BLaER1 treated with 17β-estradiol and CSF1 and Interleukin-3, amounts not matched to agents 10 nM and 100 nM (cell line): ENCODE measurements around the gene ZNRF1.
A peak's percentile ranks its signal among the peaks of the same experiment; 100 is the strongest.

Source experiments
- H3K27ac ChIP-seq, 11 experiments: shearing (Covaris generic); formaldehyde crosslinking; 2 replicates each; pipeline ENCODE4 v1.8.1; 2022
- H3K27me3 ChIP-seq, 11 experiments: shearing (Covaris generic); formaldehyde crosslinking; 2 replicates each; pipeline ENCODE4 v1.8.1; 2022
- H3K36me3 ChIP-seq, 11 experiments: shearing (Covaris generic); formaldehyde crosslinking; 2 replicates each; pipeline ENCODE4 v1.8.1; 2022
- H3K4me1 ChIP-seq, 10 experiments: shearing (Covaris generic); formaldehyde crosslinking; 2 replicates each; pipeline ENCODE4 v1.8.1; 2022
- H3K4me2 ChIP-seq, 11 experiments: shearing (Covaris generic); formaldehyde crosslinking; 2 replicates each; pipeline ENCODE4 v1.8.1; 2022
- H3K4me3 ChIP-seq, 10 experiments: shearing (Covaris generic); formaldehyde crosslinking; 2 replicates each; pipeline ENCODE4 v1.8.1; 2022
- H3K9ac ChIP-seq, 11 experiments: shearing (Covaris generic); formaldehyde crosslinking; 2 replicates each; pipeline ENCODE4 v1.8.1; 2022
- H3K9me3 ChIP-seq, 11 experiments: shearing (Covaris generic); formaldehyde crosslinking; replicated peaks in 1 of 11; 2 replicates each; pipeline ENCODE4 v1.8.1; 2022
- H4K20me1 ChIP-seq, 11 experiments: shearing (Covaris generic); formaldehyde crosslinking; 2 replicates each; pipeline ENCODE4 v1.8.1; 2022
- Cebpa-rat ChIP-seq, 11 experiments: shearing (Covaris generic); IDR thresholded peaks; 2 replicates each; pipeline ENCODE4 v1.8.1; 2022

The ZNRF1 gene

DNA sequence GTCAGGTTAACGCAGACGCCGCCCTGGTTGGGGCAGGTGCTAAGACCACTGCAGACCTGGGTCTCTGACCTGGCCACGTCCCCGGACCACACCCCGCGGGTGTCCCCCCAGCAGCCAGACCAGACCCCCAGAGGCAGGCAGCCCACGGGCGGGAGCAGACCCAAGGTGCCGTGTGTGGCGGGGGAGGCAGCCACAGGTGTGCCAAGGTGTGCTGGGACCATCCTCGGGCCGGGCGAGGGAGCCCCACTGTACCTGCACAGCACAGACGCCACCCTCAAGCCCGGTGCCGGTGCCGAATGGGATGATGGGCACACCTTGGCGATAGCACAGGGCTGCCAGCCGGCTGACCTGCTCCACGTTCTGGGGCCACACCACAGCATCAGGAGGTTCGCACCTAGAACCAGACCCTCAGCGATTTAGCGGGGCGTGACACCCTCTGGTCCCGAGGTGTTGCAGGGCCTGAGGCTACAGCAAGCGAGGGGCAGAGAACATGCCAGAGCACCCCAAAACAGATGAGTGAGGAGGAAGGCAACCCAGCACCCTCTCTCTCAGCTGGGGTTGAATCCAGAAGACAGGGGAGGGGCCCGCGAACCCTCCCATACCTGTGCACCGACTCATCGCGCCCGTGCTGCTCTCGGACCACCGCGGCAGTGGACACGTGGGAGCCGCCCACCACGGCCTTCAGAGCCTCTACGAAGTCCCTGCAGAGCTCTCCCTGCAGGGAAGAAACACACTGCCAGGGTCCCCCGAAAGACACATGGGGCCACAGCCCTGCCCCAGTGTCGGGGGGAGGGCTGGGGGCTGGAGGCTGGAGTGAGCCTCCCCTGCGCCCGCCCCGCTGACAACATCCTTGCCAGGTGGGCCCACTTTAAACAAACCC lies 116.4 kb downstream of the ZNRF1 start:
- H3K9me3 ChIP-seq = peaks cover 0 to 18% (median 4%) of the 10 kb centered on the region in 11 experiments; a peak in 16 of 22 replicates
- H3K4me1 ChIP-seq = peaks cover 33 to 46% (median 41%) of the 10 kb centered on the region in 10 experiments
- peaks cover 0 to 30% (median 14%) of the 10 kb centered on the region in 11 experiments; a peak in 7 of 22 replicates for H4K20me1 ChIP-seq
- H3K36me3 ChIP-seq = no peaks in the 10 kb centered on the region
- no peak overlapping the region for H3K9ac ChIP-seq
- H3K4me3 ChIP-seq = no peak overlapping the region
- no peak overlapping the region for H3K27ac ChIP-seq
- no peak for TF ChIP-seq Cebpa-rat (IDR thresholded peaks at IDR 0.05)
- peak overlapping the region in 3 of 11 experiments; percentile 27 to 44 (median 39); a peak in 4 of 22 replicates for H3K4me2 ChIP-seq
- H3K27me3 ChIP-seq = peaks cover 0 to 19% (median 0%) of the 10 kb centered on the region in 11 experiments; a peak in 6 of 22 replicates

DNA sequence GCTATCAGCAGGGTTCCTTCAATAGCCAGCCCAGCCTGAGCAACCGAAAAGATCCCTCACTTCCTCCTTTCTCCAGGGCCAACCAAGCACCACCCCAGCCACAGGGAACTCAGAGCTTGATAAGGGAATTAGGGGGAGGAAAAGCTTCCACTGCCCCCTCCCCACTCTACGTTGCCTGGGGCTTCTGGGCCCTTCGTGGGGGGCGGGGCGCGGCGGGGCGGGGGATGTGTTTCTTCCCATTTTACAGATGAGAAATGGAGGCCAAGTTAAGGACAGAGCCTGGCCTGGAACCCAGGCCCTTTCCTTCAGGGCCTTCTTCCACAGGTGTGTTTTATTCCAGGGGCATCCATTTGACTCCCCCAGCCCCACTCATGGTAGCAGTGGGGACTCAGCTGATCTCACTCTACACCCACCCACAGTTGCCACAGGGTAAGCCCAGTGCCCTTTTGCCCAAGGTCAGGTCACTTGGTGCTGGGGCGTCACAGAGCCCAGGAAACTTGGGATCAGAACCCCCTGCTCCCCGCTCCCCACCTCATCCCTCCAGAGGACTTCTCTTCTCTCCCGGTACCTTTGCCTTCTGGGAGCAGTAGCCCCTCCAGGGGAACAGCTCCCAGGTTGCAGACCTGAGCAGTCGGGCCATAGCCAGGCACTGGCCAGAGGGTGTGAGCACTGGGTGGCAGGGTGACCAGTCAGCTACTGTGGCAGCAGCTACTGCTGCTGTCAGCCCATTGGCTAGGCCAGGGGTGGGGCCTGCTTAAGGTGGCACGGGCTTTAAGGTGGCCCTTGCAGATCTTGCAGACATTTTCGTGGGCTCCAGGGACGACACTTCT lies 117.5 kb downstream of the ZNRF1 start, which contains the start of gene LDHD:
LDHD (minus strand) TSS at position 700 of the 830 bp plus-strand sequence; CDS start at position 640, 60 bp downstream.
- peaks cover 22 to 35% (median 30%) of the 10 kb centered on the region in 10 experiments for H3K4me1 ChIP-seq
- peaks cover 0 to 19% (median 0%) of the 10 kb centered on the region in 11 experiments; a peak in 6 of 22 replicates for H3K27me3 ChIP-seq
- H3K36me3 ChIP-seq = no peaks in the 10 kb centered on the region
- no peak within 1 kb of the TSS for H3K4me3 ChIP-seq
- H4K20me1 ChIP-seq = peaks cover 0 to 26% (median 11%) of the 10 kb centered on the region in 11 experiments; a peak in 6 of 22 replicates
- H3K9ac ChIP-seq = no peak within 1 kb of the TSS
- no peak for TF ChIP-seq Cebpa-rat (IDR thresholded peaks at IDR 0.05)
- no peak within 1 kb of the TSS for H3K27ac ChIP-seq
- H3K4me2 ChIP-seq = peak within 1 kb of the TSS in 3 of 11 experiments; percentile 39 to 47 (median 44); a peak in 5 of 22 replicates
- H3K9me3 ChIP-seq = peaks cover 9 to 29% (median 15%) of the 10 kb centered on the region in 11 experiments

DNA sequence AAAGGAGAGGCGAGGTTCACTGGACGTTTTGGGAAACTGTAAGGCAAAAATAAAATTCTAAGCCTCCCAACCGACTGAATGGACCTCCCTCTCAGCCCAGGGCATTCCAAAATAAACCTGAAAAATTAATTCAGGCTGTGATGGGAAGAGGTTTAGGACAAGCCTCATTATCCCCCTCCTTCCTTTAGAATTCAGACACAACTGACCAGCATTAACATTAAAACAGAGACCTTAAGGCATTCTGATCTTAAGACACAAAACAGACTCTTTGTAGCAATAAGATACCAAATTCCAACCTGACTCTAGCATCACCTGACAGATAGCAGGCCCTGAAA lies 118.1 kb downstream of the ZNRF1 start:
- Histone ChIP-seq H3K4me1 (peaks cover 16 to 29% (median 24%) of the 10 kb centered on the region in 10 experiments), H3K9ac (no peak overlapping the region)

DNA sequence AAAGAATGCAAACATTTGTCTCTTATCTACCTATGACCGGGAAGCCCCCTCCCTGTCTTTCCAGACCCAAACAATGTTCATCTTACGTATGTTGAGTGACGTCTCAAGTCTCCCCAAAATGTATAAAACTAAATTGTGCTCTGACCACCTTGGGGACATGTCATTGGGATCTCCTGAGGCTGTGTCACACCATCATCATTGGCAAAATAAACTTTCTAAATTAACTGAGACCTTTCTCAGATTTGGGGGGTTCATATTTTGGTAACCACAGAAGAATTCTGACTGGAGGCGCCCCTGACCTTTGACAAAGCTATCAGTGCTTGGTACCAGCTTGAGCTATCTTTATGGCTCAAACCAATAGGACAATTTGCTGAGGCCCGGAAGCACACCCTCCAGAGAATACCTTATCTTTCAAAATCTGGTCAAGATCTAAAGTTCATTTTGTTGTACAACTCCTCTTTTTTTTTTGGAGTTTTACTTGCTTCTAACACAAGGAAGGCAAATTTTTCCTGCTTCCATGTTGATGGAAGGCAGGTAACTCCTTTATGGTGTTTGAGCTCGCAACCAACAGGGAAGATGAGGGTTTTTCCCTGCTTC lies 120.2 kb downstream of the ZNRF1 start:
- H3K4me3 ChIP-seq = no peak overlapping the region
- H3K27me3 ChIP-seq = no peaks in the 10 kb centered on the region
- peaks cover 31 to 55% (median 37%) of the 10 kb centered on the region in 11 experiments for H3K9me3 ChIP-seq
- no peak overlapping the region for H3K9ac ChIP-seq
- no peaks in the 10 kb centered on the region for H3K36me3 ChIP-seq
- no peak overlapping the region for H3K4me2 ChIP-seq
- TF ChIP-seq Cebpa-rat (IDR thresholded peaks at IDR 0.05) = no peak
- no peak overlapping the region for H3K27ac ChIP-seq
- peaks cover 0 to 15% (median 7%) of the 10 kb centered on the region in 10 experiments; a peak in 10 of 20 replicates for H3K4me1 ChIP-seq
- no peaks in the 10 kb centered on the region; a peak in 1 of 22 replicates for H4K20me1 ChIP-seq

More for the DNA sequence above, 118.1 kb downstream of the ZNRF1 start:
- H3K27me3 ChIP-seq = peaks cover 0 to 19% (median 0%) of the 10 kb centered on the region in 11 experiments; a peak in 6 of 22 replicates
- no peaks in the 10 kb centered on the region for H3K36me3 ChIP-seq
- H3K27ac ChIP-seq = no peak overlapping the region
- no peak overlapping the region for H3K4me3 ChIP-seq
- peaks cover 15 to 35% (median 21%) of the 10 kb centered on the region in 11 experiments for H3K9me3 ChIP-seq
- peaks cover 0 to 20% (median 8%) of the 10 kb centered on the region in 11 experiments; a peak in 5 of 22 replicates for H4K20me1 ChIP-seq
- TF ChIP-seq Cebpa-rat (IDR thresholded peaks at IDR 0.05) = no peak
- peak overlapping the region in 1 of 11 experiments; percentile 47; a peak in 1 of 22 replicates for H3K4me2 ChIP-seq

DNA sequence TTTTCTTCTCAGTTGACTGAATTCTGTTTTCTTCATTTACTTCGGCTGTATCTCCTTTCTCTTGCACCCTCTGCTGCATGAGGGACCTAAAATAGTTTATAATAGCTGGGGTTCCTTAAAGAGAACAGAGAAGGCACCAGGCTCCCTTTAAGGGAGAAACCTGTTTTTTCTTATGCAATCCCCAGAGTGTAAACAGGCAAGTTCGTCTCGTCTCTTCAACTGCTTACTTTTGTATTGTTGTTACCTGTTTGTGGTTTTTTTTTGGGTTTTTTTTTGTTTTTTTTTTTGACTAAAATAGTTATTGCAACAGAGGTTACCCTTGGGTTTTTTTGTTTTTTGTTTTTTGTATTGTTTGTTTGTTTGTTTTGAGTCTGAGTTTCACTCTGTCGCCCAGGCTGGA lies 121.4 kb downstream of the ZNRF1 start:
- Histone ChIP-seq H3K4me3 (no peak overlapping the region), H3K9ac (no peak overlapping the region), H4K20me1 (no peaks in the 10 kb centered on the region), H3K4me1 (peaks cover 0 to 12% (median 5%) of the 10 kb centered on the region in 10 experiments; a peak in 10 of 20 replicates), H3K36me3 (no peaks in the 10 kb centered on the region), H3K27ac (no peak overlapping the region), H3K4me2 (no peak overlapping the region), H3K27me3 (no peaks in the 10 kb centered on the region), H3K9me3 (peaks cover 31 to 56% (median 41%) of the 10 kb centered on the region in 11 experiments)
- no peak for TF ChIP-seq Cebpa-rat (IDR thresholded peaks at IDR 0.05)

DNA sequence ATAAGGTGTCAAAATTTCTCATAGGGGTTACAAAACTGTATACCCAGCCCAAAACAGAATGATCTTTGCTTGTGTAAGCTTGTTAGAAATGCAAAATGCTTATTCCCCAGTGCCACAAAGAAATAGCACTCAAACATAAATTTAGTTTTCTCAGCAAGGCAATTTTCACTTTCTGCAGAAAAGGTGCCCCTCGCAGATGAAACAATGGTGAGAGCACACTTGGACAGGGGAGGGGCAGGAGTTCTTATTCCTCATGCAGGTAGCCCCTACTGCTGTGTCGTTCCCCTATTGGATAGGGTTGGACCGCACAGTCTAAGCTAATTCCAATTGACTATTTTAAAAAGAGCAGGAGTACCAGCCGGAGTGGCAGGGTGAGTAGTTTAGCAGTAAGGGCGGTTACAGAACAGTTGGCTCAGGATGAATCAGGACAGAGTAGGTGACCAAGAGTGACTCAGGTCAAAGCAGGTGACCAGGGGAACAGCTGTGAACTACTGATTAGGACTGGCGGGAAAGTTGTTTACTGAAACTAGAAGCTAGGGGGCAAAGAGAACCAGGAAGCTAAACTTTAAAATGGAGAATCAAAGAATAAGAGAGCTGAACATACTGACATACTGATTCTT lies 123.2 kb downstream of the ZNRF1 start:
- TF ChIP-seq Cebpa-rat (IDR thresholded peaks at IDR 0.05) = no peak
- H4K20me1 ChIP-seq = no peaks in the 10 kb centered on the region

DNA sequence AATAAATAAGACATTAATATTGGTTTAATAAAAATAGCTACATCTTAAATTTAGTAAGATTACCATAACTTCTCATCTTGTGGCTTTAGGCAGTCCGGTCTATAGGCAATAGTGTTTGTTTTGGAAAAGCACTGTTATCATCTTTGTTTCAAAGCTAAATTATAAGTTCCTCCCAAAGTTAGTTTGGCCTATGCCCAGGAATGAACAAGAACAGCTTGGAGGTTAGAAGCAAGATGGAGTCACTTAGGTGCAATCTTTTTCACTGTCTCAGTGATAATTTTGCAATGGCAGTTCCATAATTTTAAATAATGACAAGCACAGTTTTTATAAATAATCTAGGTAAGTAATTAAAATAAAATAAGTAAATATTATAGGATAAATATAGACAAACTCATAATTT lies 123.8 kb downstream of the ZNRF1 start:
- H3K27ac ChIP-seq = no peak overlapping the region
- peaks cover 51 to 72% (median 62%) of the 10 kb centered on the region in 11 experiments for H3K9me3 ChIP-seq
- no peak overlapping the region for H3K4me2 ChIP-seq

More for the DNA sequence above, 123.2 kb downstream of the ZNRF1 start:
- no peaks in the 10 kb centered on the region for H3K36me3 ChIP-seq
- H3K9me3 ChIP-seq = peaks cover 45 to 67% (median 56%) of the 10 kb centered on the region in 11 experiments
- H3K27me3 ChIP-seq = no peaks in the 10 kb centered on the region
- H3K9ac ChIP-seq = no peak overlapping the region
- H3K4me3 ChIP-seq = no peak overlapping the region
- H3K4me1 ChIP-seq = no peaks in the 10 kb centered on the region
- H3K4me2 ChIP-seq = no peak overlapping the region
- H3K27ac ChIP-seq = no peak overlapping the region

More for the DNA sequence above, 123.8 kb downstream of the ZNRF1 start:
- no peak for TF ChIP-seq Cebpa-rat (IDR thresholded peaks at IDR 0.05)
- Histone ChIP-seq H4K20me1 (no peaks in the 10 kb centered on the region), H3K4me1 (no peaks in the 10 kb centered on the region), H3K9ac (no peak overlapping the region), H3K4me3 (no peak overlapping the region), H3K27me3 (no peaks in the 10 kb centered on the region), H3K36me3 (no peaks in the 10 kb centered on the region; a peak in 1 of 22 replicates)
